ENCODE data around the gene LTBP4.

GRCh38 chr19:40620161-40620485 lies 19.0 kb downstream of the LTBP4 start:
- TF ChIP-seq, protein P1, sequence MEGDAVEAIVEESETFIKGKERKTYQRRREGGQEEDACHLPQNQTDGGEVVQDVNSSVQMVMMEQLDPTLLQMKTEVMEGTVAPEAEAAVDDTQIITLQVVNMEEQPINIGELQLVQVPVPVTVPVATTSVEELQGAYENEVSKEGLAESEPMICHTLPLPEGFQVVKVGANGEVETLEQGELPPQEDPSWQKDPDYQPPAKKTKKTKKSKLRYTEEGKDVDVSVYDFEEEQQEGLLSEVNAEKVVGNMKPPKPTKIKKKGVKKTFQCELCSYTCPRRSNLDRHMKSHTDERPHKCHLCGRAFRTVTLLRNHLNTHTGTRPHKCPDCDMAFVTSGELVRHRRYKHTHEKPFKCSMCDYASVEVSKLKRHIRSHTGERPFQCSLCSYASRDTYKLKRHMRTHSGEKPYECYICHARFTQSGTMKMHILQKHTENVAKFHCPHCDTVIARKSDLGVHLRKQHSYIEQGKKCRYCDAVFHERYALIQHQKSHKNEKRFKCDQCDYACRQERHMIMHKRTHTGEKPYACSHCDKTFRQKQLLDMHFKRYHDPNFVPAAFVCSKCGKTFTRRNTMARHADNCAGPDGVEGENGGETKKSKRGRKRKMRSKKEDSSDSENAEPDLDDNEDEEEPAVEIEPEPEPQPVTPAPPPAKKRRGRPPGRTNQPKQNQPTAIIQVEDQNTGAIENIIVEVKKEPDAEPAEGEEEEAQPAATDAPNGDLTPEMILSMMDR (IDR thresholded peaks at IDR 0.05; ENCODE audit: insufficient read depth, low read depth, low read length): no peak
- TF ChIP-seq EZH2 (IDR thresholded peaks at IDR 0.05; ENCODE audit: insufficient read depth, low read length): no peak

All from astrocyte (in vitro differentiated cells and primary cell).